ENCODE measurements around the gene CACNA1C.
"Not testable (repeated sequence)": the region's sequence is repeated elsewhere in the genome, so short reads cannot be mapped to it uniquely, and the experiment has no call there.

Gene CACNA1C

DNA sequence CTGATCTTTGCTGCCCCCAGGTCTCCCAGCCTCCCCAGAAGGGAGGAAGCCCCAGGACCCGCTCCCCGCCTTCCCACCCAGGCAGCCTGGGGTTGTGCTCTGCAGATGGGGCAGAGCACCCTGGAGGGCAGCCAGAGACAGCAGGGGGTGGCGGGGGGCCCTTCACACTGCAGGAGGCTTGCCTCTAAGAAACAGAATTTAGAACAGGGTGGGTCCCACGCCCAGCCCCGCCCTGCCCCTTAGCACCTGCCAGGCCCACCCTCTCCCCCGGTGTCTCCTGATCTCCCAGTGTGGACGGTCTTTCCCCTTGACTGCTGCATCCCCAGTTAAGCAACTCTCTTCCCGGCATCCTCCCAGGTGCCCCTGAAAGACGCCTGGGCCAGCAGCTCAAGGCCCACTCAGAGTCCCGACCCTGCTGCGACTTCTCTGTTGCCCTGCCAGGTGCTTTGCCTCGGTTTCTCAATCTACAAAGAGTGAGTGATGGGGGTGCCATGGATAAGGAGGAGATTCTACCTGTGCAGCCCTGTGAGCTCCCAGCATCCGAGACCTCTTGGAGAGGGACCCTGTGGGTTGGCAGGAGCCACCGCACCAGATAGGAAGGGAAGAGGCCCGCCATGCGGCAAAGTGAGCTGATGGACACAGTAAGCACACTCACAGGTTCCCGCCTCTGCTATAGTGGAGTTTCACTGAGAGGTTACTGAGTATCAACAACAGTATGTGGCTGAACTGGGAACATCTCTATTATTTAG is 414.8 kb downstream of the CACNA1C start:
- no peak for DNase-seq

DNA sequence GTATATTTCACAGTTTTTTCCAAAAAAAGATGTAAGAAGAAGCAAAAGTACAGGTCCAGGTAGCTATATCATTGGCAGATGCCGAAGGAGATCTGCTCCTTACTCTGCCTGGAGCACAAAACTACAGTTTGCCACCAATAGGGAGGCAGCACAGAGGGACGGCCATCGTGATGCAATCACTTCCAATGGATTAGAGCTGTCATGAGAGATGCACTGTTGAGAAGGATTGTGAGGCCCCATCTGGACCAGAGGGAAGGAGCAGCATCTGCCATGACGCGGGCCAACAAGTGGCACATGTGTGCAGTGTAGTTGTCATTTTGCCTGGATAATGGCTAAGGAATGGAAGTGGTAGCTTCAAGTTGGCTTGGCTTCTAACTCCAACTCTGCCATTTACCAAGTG is 423.2 kb downstream of the CACNA1C start:
- no peak for DNase-seq

DNA sequence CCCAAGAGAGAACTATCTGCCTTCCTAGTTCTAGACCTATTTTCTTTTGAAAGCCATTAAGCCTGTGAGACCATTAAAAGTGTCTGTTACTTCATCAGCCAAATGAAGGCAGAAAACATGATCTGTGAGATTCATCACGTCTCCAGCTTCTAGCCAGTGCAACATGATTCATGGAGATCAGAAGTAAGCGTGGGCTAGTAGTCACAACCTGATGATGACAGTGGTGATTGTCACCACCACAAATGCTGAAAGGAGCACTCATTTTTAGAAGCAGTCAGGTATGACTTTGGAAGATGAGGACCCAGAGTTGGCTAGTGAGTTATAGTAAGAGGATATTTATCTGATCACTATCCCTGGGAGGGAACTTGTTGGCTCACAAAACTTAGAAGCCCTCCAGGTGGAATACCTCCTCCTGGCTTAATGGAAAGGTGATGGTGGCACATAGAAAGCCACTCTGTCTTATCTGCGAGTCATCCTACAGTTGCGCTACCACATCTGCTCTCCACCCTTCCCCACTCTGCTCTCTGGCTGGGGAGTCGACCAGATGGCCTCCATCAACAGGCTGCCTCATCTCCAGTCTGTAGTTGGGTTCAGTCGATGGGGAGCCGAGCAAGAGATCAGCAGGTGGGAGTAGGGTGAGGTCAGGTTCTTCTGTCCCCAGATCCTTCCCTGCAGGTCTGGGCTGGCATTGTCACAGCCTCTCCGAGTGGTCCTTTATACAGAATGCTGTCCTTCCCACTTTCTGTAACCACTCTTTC is 424.4 kb downstream of the CACNA1C start:
- no peak for DNase-seq

DNA sequence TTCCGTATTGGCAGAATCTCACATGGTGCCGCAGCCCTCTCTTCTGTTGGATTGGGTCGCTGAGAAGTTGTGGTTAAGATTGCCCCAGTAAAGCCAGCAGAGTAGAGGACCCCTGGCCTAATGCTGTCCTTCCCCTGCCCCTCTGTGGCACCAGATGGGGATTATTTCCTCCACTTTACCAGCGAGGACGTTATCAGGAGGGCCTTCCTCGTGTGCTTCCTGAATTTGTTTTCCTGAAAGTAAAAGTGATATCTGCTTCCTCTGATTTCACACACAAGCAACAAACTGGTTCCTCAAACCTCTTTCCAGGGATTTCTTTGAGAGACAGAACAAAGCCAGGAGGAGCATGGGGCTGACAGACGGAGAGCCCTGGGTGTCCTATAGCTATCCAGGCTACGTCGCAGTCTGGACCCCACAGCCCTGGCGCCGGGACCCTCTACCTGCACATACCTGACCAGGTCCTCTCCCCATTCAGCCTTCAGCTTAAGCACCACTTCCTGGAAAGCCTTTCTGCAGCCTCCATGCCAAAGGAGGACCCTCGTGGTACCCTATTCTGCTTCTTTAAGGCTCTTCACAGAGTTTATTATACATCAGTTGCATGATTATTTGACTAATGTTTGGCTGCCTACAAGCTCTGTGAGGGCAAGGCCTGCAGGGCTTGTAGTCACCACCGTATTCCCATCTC is 427.2 kb downstream of the CACNA1C start:
- DNase-seq = no peak

DNA sequence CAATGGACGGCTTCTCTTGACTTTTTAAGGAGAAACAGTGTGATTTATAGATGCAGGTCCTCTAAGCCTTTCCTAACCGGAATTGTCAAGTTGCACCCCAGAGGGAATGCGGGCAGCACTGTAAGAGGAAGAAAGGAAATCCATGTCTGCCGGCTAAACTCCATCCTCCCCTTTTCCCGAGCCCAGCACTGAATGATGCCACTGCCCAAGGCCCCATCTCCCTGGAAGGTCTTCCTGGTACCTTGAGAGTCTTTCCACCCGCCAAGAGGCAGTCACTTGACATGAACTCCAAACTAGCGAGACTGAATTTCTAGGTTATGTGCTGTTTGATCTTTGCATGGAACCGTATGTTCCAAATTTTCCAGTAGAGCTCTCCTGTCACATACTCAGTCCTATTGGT is 428.6 kb downstream of the CACNA1C start:
- no peak for DNase-seq

DNA sequence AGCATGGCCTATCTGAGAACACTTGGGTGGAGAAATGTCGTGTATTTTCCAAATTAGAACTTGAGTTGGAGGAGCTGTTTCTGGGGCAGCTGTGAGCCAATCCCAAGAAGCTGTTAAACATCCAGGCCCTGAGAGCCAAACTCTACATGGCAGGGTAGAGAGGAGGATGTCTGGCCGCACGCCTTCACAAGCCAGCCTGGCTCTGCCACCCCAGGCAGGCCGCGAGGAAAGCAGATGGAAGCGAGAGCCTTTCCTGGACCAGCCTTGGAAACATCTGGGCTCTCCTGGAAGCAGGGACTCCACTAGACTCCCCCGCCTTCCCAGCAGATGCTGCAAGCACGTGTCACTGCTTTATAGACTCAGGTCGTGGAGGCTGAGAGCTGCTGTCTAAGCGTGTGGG is 429.2 kb downstream of the CACNA1C start:
- DNase-seq = no peak

DNA sequence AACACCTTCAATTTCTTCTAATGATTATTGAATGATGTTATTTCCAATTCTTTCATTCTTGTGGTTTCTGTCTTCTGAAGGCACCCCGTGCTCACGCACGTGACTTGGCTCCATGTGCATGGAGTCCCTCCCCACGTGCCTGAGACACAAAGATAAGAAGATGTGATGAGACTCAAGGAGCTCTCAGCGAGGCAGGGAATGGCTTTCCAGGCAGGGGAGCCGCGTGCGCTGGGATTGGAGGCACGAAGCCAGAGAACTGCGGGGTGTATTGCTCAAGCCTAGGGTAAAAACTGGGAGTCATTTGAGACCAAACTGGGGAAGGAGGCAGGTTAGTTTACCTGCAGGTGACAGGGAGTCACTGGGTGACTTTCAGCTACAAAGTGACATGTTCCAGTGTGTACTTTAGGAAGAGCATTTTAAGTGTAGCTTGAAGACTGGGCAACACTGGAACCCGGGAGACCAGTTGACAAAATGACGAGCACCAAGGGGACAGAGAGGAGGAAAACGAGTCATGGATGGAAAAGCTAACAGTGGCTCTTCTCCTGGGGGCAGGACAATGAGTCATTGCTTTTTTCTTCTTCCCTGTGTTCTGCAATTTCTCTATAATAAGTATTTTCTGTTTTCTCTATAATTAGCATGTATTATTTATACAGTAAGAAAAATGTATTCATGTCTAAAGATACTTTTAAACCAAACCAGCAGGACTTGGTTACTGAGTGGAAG is 430.3 kb downstream of the CACNA1C start:
- peak; percentile 39 for DNase-seq

DNA sequence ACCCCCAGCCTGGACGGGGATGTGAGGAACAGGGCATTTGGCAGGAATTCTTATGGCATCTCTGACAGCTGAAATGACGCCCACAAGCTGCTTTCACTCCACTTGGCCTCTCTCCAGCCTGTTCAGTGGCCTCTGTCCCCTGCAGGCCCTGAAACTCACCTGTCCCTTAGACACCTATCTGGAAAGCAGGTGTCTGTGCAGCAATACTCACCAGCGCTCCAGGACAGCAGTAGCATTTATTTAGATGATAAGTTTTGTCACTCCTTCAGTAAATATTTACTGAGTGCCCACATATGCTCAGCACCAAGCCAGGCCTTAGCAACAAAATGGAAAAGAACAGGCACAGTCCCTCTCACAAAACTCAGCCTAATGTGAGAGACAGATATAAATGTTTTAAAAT is 430.9 kb downstream of the CACNA1C start:
- DNase-seq = no peak

DNA sequence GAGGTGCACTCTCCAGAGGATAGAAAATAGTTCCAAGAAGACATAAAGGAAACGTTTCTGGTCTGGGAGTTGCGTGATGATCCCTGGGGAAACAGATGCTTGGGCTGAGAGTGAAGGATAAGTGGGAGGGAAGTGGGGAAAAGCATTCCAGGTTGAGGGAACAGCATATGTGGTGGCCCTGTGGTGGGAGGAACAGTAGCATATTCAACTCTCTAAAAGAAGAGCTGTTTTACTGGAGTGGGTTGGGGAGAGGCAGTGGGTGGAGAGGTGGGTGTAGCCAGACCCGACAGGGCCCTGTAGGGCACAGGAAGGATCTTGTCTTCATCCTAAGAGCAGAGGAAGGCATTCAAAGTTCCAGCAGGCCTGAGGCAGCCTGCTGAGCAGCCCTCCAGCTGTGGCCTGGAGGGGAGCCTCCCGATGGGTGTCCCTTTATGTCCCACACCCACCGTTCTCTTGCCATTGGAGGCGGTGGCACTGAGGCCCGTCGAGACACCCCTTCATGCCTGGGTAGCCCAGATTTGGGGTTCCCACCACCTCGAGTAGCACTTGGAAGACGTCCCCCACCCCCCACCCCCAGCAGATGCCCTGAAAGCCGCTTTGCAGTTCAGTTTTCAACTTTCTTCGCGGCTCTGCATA is 431.5 kb downstream of the CACNA1C start:
- no peak for DNase-seq

DNA sequence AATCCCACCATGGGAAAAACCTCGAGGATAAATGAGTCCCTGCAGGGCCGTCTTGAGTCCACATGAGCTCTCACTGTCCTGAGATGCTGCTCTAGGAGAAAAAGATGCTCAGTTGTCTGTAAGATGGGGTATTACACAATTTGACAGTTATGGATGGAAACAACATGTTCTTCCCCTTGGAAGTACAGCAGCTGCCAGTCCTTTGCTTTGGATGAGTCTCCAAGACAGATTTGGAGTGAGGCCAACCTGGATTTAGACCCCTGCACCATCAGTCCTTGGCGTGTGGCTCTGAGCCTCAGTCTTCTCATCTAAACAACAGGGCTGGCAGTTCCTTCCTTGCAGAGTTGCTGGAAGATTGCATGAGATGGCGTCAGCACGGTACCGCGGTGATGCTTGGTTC is 432.9 kb downstream of the CACNA1C start:
- peak; percentile 15 for DNase-seq

DNA sequence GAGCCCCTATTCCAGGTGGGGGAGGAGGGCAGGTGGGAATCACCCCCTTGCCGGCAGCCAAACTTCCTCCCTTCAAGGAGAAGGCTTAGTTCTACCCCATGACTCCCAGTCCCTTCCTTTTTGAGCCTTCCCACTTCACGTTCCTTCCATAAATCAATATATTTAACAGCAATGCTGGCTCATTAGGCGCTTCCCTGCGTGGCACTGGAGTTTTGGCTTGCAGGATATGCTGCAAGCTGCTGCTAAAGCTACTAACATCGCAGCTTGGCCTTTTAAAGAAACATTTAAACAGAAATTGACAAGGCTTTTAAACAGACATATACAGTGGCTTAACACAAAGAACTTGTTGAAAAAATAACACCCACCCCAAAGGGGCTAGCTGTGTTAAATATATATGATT is 434.0 kb downstream of the CACNA1C start:
- DNase-seq = no peak

DNA sequence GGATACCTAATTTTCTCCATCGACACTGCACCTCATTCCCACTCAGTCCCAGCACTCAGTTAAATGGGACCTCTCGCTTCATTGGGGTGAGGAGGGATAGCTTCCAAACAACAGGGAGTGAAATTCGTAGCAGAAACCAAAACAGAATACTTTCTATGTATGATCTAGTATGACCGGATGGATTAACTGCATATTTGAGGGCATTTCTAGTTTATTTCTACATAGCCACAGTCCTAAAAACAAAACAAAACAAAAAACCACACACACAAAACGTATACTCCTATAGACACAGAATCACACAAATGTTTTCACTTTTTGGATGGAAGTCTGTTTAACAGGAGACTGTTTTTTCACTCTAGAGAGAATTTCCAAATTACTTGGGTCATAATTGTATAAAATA is 434.5 kb downstream of the CACNA1C start:
- no peak for DNase-seq

DNA sequence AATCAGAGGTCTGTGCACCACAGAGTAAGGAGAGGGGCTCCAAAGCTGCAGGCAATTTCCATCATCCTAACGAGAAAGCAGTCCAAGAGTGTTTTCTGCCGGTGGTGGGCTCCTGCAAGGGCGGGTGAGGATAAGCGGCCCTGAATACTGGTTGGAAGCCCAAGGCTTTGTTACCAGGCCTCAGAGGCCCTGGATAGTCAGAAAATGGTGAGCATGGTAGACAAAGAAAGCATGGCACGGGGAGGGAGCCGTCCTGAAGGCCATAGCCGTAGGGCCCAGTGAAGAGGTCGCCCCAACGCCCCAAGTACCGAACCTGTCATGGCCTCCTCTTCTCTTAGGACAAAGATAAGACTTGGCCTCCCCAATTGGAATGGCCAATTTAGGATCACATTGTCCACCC is 435.3 kb downstream of the CACNA1C start:
- DNase-seq = no peak

DNA sequence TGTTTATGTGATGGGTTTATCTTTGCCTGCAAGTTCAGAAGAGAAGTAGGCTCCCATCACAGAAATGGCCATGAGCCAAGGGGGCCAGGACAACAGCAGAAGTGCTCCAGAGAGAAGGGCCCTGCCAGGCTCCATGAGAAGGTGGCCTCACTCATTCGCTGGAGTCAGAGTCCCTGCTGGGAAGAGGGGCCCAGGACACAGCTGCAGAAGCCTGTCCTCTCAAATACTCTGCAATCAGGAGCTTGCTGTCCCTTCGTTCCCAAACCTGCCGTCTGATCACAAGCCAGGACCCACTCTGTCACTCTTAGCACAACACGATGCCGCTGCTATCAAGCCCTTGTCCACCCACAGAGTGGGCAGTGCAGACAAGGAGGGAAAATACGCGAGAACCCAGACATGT is 435.8 kb downstream of the CACNA1C start:
- no peak for DNase-seq

DNA sequence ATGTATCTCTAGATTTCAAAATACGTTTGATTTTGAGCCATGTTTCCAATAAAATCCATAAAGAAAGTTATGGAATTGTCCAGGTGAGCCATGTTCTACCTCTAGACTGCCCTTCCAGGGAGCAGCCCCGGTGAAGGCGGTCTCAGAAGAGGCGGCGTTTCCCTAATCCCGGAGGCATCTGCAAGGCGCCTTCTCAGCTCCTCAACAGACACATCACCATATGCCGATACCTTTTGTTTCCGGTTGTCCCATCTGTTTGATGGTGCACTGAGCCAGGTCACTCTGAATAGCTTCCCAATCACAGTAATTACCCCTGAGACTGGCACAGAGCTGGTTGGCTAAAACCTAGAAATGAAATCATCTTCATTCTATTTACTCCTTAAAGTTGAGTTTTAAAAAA is 436.5 kb downstream of the CACNA1C start:
- no peak for DNase-seq

DNA sequence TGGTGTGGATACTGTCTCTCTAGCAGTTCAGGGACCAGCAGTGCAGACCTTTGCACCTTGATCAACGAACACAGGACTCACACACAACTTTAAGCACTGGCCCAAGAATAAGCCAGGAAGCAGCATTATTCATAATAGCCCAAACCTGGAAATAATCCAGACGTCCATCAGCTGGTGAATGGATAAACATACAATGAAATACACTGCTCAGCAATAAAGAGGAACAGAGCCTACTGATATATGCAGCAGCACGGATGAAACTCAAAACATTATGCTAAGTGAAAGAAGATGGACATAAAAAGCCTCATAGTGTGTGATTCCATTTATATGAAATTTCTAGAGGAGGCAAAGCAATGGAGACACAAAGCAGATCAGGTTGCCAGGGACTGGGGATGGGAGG is 438.0 kb downstream of the CACNA1C start:
- DNase-seq = no peak

DNA sequence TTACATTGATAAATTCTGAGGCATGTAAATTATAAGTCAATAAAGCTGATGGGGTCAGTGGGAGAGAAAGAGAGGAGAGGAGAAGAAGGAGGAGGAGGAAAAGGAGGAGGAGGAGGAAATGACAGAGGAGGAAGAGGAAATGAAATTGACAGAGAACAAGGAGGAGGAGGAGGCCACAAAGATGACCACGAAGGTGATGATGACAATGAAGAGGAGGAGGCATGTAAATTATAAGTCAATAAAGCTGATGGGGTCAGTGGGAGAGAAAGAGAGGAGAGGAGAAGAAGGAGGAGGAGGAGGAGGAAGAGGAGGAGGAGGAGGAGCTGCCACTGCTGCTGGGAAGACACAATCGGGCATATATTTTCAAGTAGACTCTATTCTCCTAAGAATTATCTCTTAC is 438.6 kb downstream of the CACNA1C start:
- not testable (repeated sequence) for DNase-seq

DNA sequence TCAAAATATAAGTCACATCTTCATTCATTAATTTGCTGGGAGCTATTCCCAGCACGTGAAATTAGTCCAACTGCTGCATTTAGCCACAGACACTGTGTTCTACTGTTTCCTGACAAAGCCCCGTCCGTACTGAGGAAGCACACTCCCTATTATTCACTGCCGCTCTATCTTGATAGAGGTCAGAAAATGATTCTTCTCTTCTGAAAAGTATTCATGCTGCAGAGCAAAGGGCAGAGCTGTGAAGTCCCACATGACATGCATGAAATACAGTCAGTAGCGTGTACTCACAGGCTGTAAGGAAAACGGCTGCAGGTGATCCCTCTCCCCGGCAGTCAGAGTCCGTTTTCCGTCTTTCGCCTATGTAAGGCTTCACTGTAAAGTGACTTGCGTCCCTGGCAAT is 439.4 kb downstream of the CACNA1C start:
- DNase-seq = no peak

DNA sequence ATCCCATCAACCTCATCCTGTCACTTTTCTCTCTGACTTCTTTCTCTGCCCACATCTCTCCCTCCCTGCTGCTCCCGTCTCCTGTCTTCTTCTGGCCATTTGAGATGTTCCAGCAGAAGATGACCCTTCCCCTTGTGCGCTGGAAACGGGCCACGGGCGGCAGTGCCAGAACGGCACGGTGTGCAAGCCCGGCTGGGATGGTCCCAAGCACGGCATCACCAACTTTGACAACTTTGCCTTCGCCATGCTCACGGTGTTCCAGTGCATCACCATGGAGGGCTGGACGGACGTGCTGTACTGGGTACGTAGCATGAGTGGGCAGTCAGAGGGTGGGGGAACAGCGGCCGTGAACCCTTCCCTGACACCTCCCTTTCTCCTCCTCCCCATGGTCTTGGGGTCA is 440.3 kb downstream of the CACNA1C start:
- no peak for DNase-seq

DNA sequence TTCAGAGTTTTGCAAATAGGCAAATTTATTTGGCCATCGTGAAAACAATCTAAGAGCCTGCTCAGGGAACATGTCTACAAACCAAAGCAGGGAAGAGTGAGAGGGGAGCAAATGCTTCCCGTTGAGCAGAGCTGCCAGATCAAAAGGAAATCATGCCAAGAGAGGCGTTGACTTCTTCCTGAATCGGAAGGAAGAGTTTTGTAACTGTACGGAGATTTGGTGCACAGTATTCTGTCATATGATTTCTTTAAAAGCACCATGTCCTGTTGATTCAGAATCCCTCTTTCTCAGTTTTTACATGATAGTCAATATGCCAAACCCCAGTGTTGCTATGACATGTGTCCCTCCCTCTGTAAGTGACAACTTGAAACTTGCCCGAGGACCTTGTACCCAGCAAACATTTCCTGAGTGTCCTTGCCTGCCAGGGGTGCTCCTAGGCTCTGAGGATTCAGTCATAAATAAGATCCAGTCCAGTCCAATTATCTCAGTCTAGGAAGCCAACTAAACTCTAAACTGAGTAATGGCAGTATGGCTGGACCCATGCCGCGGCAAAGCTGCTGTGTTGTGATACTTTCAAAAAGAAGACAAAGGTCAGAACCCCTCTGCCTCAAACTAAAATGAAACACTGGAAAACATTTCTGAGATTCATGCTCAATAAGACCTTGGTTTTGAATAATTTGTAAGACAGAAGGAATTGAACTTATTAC is 441.9 kb downstream of the CACNA1C start:
- peak; percentile 12 for DNase-seq

DNA sequence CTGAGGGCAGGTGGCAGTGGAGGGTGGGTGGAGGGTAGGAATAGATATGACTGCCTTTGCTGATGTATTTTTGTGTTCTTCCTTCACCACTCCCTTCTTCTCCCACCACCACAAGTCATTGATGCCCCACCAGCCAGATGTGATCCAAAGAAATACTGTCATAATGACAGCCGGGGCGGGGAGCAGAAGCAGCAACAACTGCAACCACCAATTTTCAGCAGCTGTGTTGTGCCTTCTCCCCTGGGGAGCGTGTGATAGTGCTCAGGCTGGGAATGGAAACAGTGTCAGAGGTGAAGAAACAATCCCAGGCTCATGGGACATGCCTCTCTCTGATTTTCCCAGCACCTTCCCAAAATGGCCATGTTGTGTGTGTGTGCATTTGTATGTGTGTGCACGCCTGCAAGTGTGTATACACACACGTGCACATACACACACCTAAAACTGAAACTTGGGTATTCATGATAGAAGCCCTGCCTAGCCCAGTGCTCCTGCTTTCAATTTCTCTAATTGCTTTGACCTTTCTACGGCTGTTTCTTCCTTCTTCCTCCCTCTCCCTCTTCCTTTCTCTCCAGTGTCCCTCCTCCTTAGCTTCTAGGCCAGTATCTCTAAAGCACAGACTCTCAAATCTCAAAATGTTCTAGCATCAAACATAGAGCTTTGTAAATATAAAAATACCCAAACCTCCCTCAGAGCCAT is 442.8 kb downstream of the CACNA1C start:
- no peak for DNase-seq
